ENCODE results near the gene PTPRG.
"Not testable (repeated sequence)": the region's sequence is repeated elsewhere in the genome, so short reads cannot be mapped to it uniquely, and the experiment has no call there.

PTPRG gene

DNA sequence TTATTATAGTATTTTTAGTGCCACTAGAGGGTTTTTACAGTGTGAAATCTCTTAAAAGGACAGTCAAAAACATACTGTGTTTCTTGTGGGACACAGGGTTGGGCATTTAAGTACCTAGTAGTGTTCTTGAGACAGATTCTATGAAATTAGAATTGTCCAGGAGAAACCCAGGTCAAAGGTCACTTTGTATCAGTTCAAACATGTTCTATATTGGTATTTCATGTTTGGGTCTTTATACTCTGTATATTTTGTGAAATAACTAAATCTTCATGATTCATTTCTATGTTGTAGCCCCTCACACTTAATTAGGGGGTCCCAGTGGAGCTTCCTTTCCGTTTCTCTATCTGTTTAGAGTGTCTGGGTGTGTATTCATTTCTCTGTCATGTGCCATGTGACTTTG lies 171.6 kb downstream of the PTPRG start:
- DNase-seq, result no peak

DNA sequence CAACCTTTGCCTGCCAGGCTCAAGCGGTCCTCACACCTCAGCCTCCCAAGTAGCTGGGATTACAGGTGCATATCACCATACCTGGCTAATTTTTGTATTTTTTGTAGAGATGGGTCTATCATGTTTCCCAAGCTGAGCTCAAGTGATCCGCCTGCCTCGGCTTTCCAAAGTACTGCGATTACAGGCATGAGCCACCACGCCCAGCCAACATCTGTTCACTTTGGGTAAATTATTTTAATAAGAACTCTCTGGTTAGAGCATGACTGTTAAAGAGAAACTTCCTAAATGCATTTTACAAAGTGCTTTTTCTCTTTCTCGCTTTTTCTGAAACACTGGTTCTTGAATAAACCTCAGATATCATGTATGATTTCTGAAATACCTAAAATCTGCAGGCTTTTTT lies 172.5 kb downstream of the PTPRG start:
- DNase-seq, result no peak

DNA sequence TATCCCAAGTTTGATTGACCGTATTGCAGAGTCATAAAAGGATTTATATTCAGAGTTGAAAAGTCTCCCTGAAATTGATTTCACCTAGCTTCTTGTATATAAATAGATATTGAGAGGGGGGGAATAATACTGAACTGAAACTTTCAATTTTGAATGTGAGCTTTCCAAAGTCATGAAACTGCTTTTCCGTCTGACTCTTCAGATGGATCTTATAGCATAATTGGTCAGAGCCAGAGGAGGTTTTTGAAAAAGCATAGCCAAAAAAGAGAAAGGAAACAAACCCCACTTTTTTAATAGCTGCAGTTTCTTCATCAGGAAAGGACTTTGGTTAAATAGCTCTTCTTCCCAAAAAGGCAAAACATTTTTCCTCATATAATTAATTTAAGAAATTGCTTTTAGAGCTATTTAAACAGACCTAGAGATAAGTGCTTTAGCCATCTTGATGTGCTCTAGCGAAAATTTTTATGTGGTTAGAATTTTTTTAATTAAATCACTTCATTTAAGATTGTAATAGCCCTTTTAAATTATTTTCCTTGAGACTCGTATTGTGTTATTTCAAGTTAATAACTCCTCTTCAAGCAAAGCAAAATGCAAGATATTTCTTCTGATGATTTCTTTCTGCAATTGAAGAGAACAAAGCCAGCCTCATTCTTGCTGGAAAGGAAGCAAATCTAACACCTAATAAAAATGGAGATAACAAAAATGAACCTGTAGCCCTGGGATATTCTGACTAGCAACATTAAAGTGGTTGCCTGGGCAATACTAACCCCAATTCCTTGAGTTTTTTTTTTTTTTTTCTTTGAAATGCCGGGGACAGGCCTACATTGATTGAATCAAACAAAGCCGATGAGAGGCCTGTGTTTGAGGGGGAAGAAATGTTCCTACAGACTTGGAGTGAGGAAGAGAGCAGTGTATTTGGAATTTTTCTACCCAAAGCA lies 173.6 kb downstream of the PTPRG start:
- DNase-seq, result no peak

GRCh38 chr3:61736506-61736905 lies 175.1 kb downstream of the PTPRG start:
- DNase-seq, result no peak

DNA sequence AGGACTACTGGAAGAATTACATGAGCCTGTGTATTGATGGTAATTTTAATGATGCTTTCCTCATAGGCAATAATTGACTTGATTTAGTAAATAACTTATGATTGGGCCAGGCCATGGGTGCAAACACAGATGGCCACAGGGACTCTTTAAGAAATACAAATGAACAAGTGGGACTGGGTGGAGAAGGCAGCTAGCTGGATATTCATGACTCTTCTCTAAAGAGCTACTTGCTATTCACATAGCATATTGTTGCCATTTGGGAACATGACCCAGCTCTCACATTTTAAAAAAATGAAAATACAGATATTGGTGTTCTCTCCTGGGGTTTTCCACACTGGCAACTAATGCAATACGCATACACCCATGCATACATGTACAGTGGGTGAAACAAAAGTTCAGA lies 178.3 kb downstream of the PTPRG start:
- DNase-seq, result no peak

DNA sequence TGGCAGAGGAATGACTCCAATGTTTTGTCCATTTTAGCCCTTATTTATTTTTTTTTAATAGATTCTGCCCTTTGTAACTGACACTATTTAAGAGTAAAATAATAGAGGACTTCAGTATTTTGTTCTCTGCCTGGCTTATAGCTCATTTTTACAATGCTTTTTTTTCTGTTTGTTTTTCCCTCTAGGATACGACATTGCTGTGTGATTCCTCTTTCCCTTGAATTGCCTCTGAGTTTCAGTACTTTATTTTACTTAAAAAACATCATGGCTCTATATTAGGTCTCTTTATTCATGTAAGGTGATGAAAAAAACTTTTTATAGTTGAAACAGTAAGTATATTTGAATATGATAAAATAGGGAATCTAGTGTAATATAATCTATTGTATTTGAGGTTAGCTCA lies 179.1 kb downstream of the PTPRG start:
- no peak for DNase-seq

- DNase-seq, result no peak
Observed at GRCh38 chr3:61741551-61741950, 180.2 kb downstream of the PTPRG start.

GRCh38 chr3:61742006-61742405 lies 180.6 kb downstream of the PTPRG start:
- DNase-seq, result no peak

- DNase-seq, result no peak
Observed at GRCh38 chr3:61743067-61743466, 181.7 kb downstream of the PTPRG start.

- no peak for DNase-seq
Observed at GRCh38 chr3:61743686-61744242, 182.4 kb downstream of the PTPRG start.

GRCh38 chr3:61748288-61748687 lies 186.9 kb downstream of the PTPRG start:
- no peak for DNase-seq

DNA sequence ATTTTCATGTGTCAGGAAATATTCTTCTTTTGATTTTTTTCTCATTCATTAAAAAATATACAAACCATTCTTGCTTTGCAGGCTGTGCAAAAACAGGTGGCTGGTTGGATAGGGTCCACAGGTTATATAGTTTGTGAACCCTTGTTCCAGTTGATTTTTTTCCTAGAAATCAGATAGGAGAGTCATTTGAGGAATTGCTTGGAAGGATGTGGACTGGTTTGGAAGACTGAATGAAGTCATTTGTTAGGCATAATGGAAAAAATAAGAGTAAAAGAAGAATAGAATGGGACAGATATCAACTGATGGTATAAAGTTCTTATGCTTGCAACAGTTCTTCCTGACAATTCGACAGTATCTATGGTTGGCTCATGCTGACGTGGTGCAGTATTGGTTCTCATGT lies 189.4 kb downstream of the PTPRG start:
- no peak for DNase-seq

DNA sequence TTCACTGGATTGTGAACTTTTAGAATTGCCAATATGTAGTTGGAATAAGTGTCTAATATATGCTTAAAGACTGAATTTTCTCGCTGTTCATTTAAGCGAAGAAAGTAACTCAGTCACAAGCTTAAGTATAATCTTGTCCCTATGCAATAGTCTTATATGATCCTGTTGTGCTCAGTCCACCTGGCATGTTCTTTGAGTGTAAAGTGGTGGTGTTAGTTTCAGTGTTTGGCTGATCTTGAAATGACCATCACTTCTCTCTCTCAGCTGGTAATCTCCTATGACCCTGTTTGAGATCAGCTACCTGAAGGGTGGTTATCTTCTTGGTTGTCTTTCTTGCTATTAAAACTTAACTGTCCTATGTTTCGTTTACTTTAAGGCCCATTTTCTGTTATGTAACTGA lies 197.5 kb downstream of the PTPRG start:
- no peak for DNase-seq

- not testable (repeated sequence) for DNase-seq
Observed at GRCh38 chr3:61760783-61761182, 199.4 kb downstream of the PTPRG start.

- no peak for DNase-seq
Observed at GRCh38 chr3:61761694-61762430, 200.5 kb downstream of the PTPRG start.

DNA sequence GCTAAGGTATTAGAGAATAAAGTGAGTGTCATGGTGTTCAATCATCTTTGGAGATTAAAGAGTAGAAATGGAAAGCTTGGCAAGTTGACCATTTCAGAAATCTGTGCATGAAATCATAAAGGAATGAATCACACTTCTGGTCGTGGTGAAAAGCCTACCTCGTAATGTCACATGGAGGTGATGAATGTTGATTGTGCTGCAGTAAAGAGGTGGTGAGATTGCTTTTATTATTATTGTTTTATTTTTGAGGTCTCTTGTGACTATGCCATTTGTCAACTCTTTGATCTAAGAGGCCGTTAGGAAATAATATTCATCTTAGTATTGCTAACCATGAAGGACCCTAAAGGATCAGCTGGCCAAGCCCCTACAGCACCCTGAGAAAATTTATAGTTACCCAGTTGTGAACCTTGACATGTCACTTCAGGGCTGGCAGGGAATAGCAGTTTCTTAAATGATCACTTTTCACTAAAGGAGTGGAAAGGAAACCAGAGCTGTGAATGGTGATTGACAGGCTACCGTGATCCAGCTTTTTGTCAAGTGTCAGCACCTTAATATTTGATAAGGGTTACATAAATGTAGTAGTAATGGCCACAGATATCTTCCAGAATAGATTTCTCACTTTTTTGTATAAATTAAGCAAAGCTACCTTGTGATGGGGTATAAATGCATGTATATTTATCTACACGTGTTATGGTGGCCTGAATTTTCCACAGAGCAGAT lies 203.9 kb downstream of the PTPRG start:
- no peak for DNase-seq

GRCh38 chr3:61768284-61769037 lies 207.1 kb downstream of the PTPRG start:
- no peak for DNase-seq

DNA sequence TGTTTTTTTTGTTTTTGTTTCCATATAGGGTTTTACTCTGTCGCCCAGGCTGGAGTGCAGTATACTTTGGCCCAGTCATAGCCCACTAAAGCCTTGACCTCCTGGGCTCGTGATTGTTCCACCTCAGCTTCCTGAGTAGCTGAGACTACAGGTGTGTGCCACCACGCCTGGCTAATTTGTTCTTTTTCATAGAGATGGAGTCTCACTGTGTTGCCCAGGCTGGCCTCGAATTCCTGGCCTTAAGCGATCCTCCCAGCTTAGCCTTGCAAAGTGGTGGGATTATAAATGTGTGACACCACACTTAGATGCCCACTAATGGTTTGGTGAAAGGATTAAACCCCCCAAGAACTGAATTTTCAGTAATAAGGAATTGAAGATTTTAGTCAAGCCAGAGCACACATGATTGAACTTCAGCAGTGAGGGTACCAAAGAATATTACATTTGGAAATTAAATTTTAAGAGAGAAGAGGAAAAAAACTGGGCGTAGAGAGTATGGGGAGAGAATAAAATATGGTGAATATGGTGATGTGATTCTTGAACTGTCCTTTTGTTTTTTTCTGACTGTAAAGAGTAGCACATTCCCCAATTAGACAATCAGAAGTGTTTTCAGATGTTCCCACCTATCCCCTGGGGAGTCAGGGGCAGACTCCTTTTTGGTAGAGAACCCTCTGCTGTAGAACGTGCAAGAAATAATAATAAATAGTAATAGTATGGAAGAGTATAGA lies 208.1 kb downstream of the PTPRG start:
- DNase-seq, result no peak

DNA sequence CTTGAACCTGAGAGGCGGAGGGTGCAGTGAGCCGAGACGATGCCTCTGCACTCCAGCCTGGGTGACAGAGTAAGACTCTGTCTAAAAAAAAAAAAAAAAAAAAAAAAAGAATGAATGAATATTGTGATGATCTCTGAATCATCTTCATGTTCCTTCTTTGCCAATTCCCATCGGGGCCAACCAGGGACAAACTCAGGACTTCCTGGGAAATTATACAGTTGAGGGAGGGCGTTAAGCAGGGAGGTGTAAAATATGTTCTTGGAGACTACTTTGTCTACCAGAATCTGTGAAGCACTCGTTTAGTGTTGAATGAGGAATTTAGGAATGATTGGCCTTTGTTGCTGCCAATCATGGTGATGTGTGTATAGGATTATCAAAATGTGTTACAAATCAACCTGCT lies 210.6 kb downstream of the PTPRG start:
- DNase-seq, result no peak

- no peak for DNase-seq
Observed at GRCh38 chr3:61772456-61772855, 211.1 kb downstream of the PTPRG start.

DNA sequence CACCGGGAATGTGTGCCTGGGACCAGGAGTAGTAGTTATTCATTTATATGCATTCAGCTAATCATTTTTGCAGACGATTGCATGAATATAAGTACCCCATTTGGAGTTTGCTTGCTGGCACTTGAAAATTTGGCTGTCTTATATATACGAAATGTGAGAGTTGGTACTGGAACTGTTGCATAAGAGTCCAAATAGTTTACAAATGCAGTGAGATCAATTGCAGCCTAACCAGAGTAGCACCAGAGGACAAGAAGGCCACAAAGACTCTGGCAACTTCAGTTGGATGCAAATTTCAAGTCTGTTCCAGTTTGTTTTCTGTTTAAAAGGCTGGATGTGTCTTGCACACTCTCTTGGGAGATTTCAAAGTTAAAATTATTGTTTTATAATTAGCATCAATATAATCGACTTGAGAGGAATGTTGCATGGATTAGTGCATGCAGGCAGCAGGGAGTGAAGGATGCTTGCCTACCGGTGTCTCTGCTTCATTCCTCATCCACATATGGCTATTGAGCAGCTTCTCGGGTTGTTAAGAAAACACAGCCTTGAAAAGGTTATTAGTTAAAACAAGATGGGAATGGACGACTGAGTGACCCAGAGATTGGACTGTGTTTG lies 213.0 kb downstream of the PTPRG start:
- DNase-seq, result no peak
